Prostate gland (tissue), 2 donors: ENCODE data around the gene PAK4.

Experiments
- POLR2A ChIP-seq: fragments of 450-650 bp; IDR thresholded peaks from one replicate; pipeline ENCODE4 v1.6.1; 2016; ENCODE audit warnings: antibody characterized with exemption, mild to moderate bottlenecking
- POLR2AphosphoS5 ChIP-seq: sonication (generic); formaldehyde crosslinking; IDR thresholded peaks from one replicate; pipeline ENCODE4 v1.6.1; 2017; ENCODE audit warnings: antibody characterized with exemption
- TF ChIP-seq, protein P1 (sequence below), 4 experiments: fragments of 200-600 bp in 2 of 4; fragments of 450-650 bp in 2 of 4; sonication (generic) in 2 of 4; IDR thresholded peaks; 1 replicate in 3 of 4; 2 replicates in 1 of 4; pipeline ENCODE4 v1.5.1; 2016 to 2019; ENCODE audit warnings: antibody characterized with exemption in 4 of 4, mild to moderate bottlenecking in 2 of 4, moderate library complexity in 2 of 4

DNA sequence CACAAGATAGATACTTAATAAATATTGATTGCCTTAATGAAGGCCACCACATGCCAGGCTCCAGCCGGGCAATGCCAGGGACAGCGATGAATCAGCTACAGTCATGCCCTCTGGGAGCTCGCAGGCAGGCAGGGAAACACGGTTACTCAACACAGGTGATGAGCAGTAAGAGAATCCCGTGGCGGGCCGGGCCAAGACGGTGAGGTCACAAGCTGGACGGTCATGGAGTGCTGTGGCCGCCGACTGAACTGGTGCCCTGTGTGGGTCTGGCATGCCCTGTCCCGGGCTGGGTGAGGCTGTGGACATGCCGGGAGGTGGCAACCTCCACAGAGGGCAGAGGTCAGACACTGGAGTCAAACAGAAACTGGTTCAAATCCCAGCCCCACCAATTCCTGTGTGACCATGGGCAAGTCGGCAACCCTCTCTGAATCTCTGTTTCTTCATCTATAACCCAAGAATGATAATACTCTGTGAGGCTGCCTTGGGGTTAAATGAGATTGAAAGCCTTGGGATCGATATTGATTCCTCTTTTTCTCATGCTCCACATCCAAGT, 13.2 kb upstream of the PAK4 start:
- TF ChIP-seq, protein P1, sequence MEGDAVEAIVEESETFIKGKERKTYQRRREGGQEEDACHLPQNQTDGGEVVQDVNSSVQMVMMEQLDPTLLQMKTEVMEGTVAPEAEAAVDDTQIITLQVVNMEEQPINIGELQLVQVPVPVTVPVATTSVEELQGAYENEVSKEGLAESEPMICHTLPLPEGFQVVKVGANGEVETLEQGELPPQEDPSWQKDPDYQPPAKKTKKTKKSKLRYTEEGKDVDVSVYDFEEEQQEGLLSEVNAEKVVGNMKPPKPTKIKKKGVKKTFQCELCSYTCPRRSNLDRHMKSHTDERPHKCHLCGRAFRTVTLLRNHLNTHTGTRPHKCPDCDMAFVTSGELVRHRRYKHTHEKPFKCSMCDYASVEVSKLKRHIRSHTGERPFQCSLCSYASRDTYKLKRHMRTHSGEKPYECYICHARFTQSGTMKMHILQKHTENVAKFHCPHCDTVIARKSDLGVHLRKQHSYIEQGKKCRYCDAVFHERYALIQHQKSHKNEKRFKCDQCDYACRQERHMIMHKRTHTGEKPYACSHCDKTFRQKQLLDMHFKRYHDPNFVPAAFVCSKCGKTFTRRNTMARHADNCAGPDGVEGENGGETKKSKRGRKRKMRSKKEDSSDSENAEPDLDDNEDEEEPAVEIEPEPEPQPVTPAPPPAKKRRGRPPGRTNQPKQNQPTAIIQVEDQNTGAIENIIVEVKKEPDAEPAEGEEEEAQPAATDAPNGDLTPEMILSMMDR (IDR thresholded peaks at IDR 0.05) = no peak
- TF ChIP-seq POLR2A (no peak), POLR2AphosphoS5 (no peak)
